Loucy (cell line): Measurements from ENCODE around the gene ADCYAP1.

ENCODE experiments used
- H2AFZ ChIP-seq: fragments of 200-600 bp; sonication (generic); 2 replicates; pipeline ENCODE4 v1.6.0; 2016; ENCODE audit warnings: antibody characterized with exemption, mild to moderate bottlenecking, low read length, moderate library complexity
- H3F3A ChIP-seq: fragments of 200-600 bp; 2 replicates; pipeline ENCODE4 v1.6.0; 2016; ENCODE audit warnings: antibody characterized with exemption, low read depth, mild to moderate bottlenecking
- H3K27me3 ChIP-seq: fragments of 200-600 bp; sonication (generic); 2 replicates; pipeline ENCODE4 v1.6.1; 2014; ENCODE audit warnings: low read length, mild to moderate bottlenecking; ENCODE audit not compliant: insufficient read depth, poor library complexity, severe bottlenecking
- H3K36me3 ChIP-seq: fragments of 200-600 bp; sonication (generic); 2 replicates; pipeline ENCODE4 v1.6.1; 2016; ENCODE audit warnings: low read length; ENCODE audit not compliant: insufficient read depth
- H3K4me1 ChIP-seq: fragments of 200-600 bp; sonication (generic); 2 replicates; pipeline ENCODE4 v1.5.1; 2014; ENCODE audit warnings: low read length, mild to moderate bottlenecking; ENCODE audit not compliant: insufficient read depth, poor library complexity, severe bottlenecking
- H3K4me2 ChIP-seq: fragments of 200-600 bp; sonication (generic); 2 replicates; pipeline ENCODE4 v1.6.0; 2014; ENCODE audit warnings: antibody characterized with exemption, low read length, low read depth, mild to moderate bottlenecking; ENCODE audit not compliant: poor library complexity, severe bottlenecking
- H3K4me3 ChIP-seq: fragments of 200-600 bp; sonication (generic); 2 replicates; pipeline ENCODE4 v1.5.1; 2014; ENCODE audit warnings: low read length, mild to moderate bottlenecking, mixed read lengths; ENCODE audit not compliant: poor library complexity, severe bottlenecking
- H3K79me2 ChIP-seq: fragments of 200-600 bp; sonication (generic); 2 replicates; pipeline ENCODE4 v1.6.1; 2014; ENCODE audit warnings: low read length; ENCODE audit not compliant: insufficient read depth
- H3K9ac ChIP-seq: fragments of 200-600 bp; sonication (generic); 2 replicates; pipeline ENCODE4 v1.6.0; 2014; ENCODE audit warnings: mild to moderate bottlenecking, low read depth, low read length, moderate library complexity; ENCODE audit not compliant: poor library complexity, severe bottlenecking
- H3K9me2 ChIP-seq: fragments of 200-600 bp; sonication (generic); replicated peaks from 2 replicates; pipeline ENCODE4 v1.6.1; 2016; ENCODE audit warnings: low read depth, low read length, mixed read lengths
- H3K9me3 ChIP-seq: fragments of 200-600 bp; sonication (generic); 2 replicates; pipeline ENCODE4 v1.6.1; 2014; ENCODE audit warnings: mild to moderate bottlenecking, antibody characterized with exemption, low read length, low read depth; ENCODE audit not compliant: insufficient read depth
- H4K20me1 ChIP-seq: fragments of 200-600 bp; sonication (generic); 2 replicates; pipeline ENCODE4 v1.6.0; 2014; ENCODE audit warnings: antibody characterized with exemption, low read length, mild to moderate bottlenecking; ENCODE audit not compliant: insufficient read depth, poor library complexity, severe bottlenecking
- CTCF ChIP-seq: fragments of 200-600 bp; sonication (generic); conservative IDR thresholded peaks from 2 replicates; pipeline ENCODE4 v1.5.1; 2014; ENCODE audit warnings: mild to moderate bottlenecking, antibody characterized with exemption, low read length
- EZH2phosphoT487 ChIP-seq: fragments of 200-600 bp; IDR thresholded peaks from 2 replicates; pipeline ENCODE4 v1.6.1; 2018; ENCODE audit warnings: antibody characterized with exemption, mild to moderate bottlenecking, moderate library complexity, borderline replicate concordance

Gene ADCYAP1

GRCh38 chr18:906416-907114, 1.9 kb downstream of the ADCYAP1 start:
- Histone ChIP-seq H3K36me3 (no peaks in the 10 kb centered on the region), H3F3A (no peaks in the 10 kb centered on the region), H2AFZ (no peak overlapping the region), H4K20me1 (no peaks in the 10 kb centered on the region), H3K9me2 (no peaks in the 10 kb centered on the region), H3K9me3 (peaks cover 5% of the 10 kb centered on the region; the same call in 1 of the 2 replicates), H3K4me2 (no peak overlapping the region), H3K27me3 (no peaks in the 10 kb centered on the region), H3K4me1 (peaks cover 16% of the 10 kb centered on the region), H3K9ac (no peak overlapping the region), H3K79me2 (no peaks in the 10 kb centered on the region), H3K4me3 (no peak overlapping the region)
- TF ChIP-seq CTCF (no peak), EZH2phosphoT487 (no peak)

GRCh38 chr18:907115-907884, 2.6 kb downstream of the ADCYAP1 start:
- Histone ChIP-seq H2AFZ (no peak overlapping the region), H3K27me3 (no peaks in the 10 kb centered on the region), H3K4me3 (no peak overlapping the region)

More at GRCh38 chr18:907115-907884, 2.6 kb downstream of the ADCYAP1 start:
- TF ChIP-seq EZH2phosphoT487, result no peak
- no peak for TF ChIP-seq CTCF
- H4K20me1 ChIP-seq, result no peaks in the 10 kb centered on the region
- peaks cover 23% of the 10 kb centered on the region for H3K4me1 ChIP-seq
- H3K9me2 ChIP-seq, result no peaks in the 10 kb centered on the region
- H3K79me2 ChIP-seq, result no peaks in the 10 kb centered on the region
- no peaks in the 10 kb centered on the region for H3K36me3 ChIP-seq
- peaks cover 5% of the 10 kb centered on the region; the same call in 1 of the 2 replicates for H3K9me3 ChIP-seq
- H3K9ac ChIP-seq, result no peak overlapping the region
- H3F3A ChIP-seq, result no peaks in the 10 kb centered on the region
- no peak overlapping the region for H3K4me2 ChIP-seq
